ENCODE measurements around the gene TNIK. TPM values are rescaled to one million over a fixed set of nuclear protein-coding genes. Genes with fewer than 3 reads are reported as not detected.

The TNIK gene
- total RNA-seq, 2 donors from 2014 or later, result 9.0 to 11.6 TPM

DNA sequence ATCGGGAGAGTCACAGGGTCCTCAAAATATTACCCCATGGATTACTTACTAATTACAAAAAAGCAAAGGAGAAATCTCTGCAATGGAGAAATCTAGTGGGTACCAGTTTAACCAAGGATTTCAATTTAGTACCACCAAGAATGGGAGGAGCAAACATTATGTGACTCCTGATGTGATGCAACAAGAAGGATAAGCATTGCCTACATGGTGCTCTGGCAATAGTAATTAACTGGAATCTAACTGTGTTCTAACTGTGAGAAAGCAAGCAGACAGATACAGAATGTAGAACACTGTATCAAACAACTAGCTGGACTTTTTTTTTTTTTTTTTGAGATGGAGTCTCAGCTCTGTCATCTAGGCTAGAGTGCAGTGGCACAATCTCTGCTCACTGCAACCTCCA, 159.2 kb downstream of the TNIK start:
- H3K4me3 ChIP-seq, result no peak overlapping the region
- peaks cover 0 to 15% of the 10 kb centered on the region in 2 donors for H3K4me1 ChIP-seq
- no peak for DNase-seq (ENCODE audit: low spot score)
- H3K36me3 ChIP-seq, result no peaks in the 10 kb centered on the region
- H3K27ac ChIP-seq, result no peak overlapping the region
- H3K27me3 ChIP-seq, result no peaks in the 10 kb centered on the region
- H3K9me3 ChIP-seq, result no peaks in the 10 kb centered on the region
- TF ChIP-seq, protein P1, sequence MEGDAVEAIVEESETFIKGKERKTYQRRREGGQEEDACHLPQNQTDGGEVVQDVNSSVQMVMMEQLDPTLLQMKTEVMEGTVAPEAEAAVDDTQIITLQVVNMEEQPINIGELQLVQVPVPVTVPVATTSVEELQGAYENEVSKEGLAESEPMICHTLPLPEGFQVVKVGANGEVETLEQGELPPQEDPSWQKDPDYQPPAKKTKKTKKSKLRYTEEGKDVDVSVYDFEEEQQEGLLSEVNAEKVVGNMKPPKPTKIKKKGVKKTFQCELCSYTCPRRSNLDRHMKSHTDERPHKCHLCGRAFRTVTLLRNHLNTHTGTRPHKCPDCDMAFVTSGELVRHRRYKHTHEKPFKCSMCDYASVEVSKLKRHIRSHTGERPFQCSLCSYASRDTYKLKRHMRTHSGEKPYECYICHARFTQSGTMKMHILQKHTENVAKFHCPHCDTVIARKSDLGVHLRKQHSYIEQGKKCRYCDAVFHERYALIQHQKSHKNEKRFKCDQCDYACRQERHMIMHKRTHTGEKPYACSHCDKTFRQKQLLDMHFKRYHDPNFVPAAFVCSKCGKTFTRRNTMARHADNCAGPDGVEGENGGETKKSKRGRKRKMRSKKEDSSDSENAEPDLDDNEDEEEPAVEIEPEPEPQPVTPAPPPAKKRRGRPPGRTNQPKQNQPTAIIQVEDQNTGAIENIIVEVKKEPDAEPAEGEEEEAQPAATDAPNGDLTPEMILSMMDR (IDR thresholded peaks at IDR 0.05), result no peak

DNA sequence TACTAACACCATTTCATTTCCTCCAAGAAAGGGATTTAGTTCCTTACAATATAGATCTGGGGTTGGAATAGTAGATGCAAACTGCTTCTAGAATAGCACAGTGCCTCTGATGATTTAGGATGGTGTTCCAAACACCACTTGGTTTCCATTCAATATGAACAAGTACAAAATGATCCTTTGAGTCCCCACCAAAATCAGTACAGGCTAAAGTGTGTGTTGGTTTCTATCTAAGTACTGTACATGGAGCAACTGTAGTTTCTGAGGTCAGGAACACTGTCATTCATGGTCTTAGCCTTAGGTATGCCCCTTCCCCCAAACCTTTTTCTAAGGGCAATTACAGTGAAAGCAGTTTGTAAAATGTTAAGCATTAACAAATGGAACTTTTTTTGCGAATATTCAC, 162.3 kb downstream of the TNIK start:
- H3K27me3 ChIP-seq, result no peaks in the 10 kb centered on the region
- H3K27ac ChIP-seq, result no peak overlapping the region
- no peak for DNase-seq (ENCODE audit: low spot score)
- H3K9me3 ChIP-seq, result no peaks in the 10 kb centered on the region
- no peak overlapping the region for H3K4me3 ChIP-seq
- TF ChIP-seq, protein P1 (IDR thresholded peaks at IDR 0.05), result no peak
- H3K36me3 ChIP-seq, result no peaks in the 10 kb centered on the region
- peaks cover 0 to 29% of the 10 kb centered on the region in 2 donors for H3K4me1 ChIP-seq

DNA sequence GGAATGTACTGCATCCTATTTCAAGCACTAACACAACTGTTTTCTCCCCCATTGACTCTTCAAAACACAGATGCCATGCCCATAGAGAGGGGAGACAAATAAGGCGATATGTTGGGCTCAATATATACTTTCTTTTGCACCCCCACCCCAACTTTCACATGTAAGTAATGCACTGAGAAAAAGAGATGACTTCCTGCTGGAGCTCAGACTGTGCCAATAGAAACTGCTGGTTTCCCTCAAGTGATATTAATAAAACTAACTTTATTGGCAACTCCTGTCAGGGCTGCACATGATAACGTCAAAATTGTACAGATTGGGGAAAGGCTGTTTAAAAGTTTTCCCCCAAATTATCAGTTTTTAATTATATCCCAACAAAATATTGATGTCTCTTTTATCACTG, 163.0 kb downstream of the TNIK start:
- H3K27ac ChIP-seq, result peak overlapping the region; percentile 27 to 86
- H3K36me3 ChIP-seq, result no peaks in the 10 kb centered on the region
- peaks cover 0 to 29% of the 10 kb centered on the region in 2 donors for H3K4me1 ChIP-seq
- TF ChIP-seq, protein P1 (IDR thresholded peaks at IDR 0.05), result no peak
- H3K27me3 ChIP-seq, result no peaks in the 10 kb centered on the region
- no peak for DNase-seq (ENCODE audit: low spot score)
- no peaks in the 10 kb centered on the region for H3K9me3 ChIP-seq
- no peak overlapping the region for H3K4me3 ChIP-seq

DNA sequence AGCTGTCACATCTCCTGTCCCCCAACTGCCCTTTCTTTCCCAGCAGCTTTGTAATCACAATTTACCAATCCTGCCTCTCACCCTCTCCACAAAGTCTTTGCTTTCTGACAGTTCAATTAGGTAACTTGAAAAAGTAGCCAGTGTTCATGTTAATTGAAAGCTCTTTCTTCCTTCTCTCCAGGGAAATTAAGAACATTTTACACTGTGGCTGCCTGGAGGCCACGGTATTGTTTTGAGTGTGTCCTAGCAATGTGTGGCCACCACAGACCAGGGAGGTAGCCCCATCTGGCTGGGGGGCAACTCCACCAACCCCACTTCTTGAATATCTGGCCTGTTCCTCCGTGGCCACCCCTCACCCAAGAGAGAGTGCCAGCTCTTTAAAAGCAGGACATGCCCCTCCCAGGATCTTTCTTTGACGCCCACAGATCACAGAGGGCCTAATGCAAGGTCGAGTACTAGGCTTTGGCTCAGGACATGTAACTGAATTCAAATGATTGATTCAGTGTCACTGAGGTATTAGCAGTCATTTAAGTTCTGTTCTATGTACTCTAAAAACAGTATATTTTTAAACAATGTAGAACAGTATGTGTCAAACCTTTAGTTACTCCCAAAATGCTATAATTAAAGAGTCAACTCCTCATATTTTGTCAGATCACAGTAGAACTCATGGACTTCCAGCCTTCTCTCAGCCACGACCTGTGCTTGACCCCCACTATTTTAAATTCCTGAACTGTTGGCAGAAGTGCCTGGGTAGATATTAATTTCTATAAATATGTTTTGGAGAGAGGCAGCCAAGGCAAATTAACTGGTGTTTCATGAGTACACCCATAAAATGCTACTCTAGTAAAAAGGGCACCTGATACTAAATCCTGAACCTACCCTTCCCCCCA, 164.5 kb downstream of the TNIK start:
- H3K4me3 ChIP-seq, result no peak overlapping the region
- no peaks in the 10 kb centered on the region for H3K36me3 ChIP-seq
- TF ChIP-seq, protein P1 (IDR thresholded peaks at IDR 0.05), result no peak
- DNase-seq (ENCODE audit: low spot score), result no peak
- no peaks in the 10 kb centered on the region for H3K27me3 ChIP-seq
- H3K4me1 ChIP-seq, result peaks cover 0 to 29% of the 10 kb centered on the region in 2 donors
- peak overlapping the region; percentile 60 to 86 for H3K27ac ChIP-seq
- H3K9me3 ChIP-seq, result no peaks in the 10 kb centered on the region

DNA sequence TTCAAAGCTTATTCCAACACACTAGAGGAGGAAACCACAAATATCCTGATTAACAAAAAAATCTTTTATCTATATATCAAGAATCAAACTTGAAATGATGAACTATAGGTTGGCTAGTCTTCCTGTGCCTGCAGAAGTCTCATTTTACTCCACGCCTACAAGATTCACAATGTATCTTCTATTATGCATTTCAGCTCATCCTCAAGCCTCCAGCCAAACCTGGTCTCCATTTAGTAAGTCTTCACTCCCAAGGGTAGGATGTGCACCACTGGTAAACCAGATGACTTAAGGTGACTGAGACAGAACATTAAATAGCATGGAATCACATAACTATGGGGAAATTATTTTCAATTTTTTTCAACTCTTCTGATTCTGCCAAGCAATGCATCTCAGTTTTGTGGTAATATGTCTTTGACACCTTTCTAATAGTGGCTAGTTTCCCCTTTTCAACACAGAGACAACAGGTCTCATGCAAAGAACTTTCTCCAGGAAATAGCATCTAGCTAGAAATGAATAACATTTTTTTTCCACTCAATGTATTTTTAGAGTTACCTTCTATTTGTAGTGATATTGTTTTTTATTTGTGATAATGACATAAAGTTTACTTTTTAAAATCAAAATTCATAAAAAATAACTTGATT, 166.9 kb downstream of the TNIK start:
- Histone ChIP-seq H3K4me3 (no peak overlapping the region), H3K36me3 (no peaks in the 10 kb centered on the region), H3K4me1 (peaks cover 0 to 33% of the 10 kb centered on the region in 2 donors), H3K27me3 (no peaks in the 10 kb centered on the region), H3K9me3 (no peaks in the 10 kb centered on the region), H3K27ac (no peak overlapping the region)
- TF ChIP-seq, protein P1 (IDR thresholded peaks at IDR 0.05), result no peak
- DNase-seq (ENCODE audit: low spot score), result no peak

Data from right atrium auricular region (tissue), 2 donors.